NCI-H82 treated with DMSO at 0.1 percent for 48 hours (cell line): ENCODE results near the gene MEIG1.
A peak's percentile ranks its signal among the peaks of the same experiment; 100 is the strongest.
"Not testable (repeated sequence)": the region's sequence is repeated elsewhere in the genome, so short reads cannot be mapped to it uniquely, and the experiment has no call there.

Experiments used
- DNase-seq: peaks from one replicate; lab custom pipeline; 2025; ENCODE audit not compliant: unreplicated experiment; lab: John Stamatoyannopoulos, UW

Gene MEIG1

DNA sequence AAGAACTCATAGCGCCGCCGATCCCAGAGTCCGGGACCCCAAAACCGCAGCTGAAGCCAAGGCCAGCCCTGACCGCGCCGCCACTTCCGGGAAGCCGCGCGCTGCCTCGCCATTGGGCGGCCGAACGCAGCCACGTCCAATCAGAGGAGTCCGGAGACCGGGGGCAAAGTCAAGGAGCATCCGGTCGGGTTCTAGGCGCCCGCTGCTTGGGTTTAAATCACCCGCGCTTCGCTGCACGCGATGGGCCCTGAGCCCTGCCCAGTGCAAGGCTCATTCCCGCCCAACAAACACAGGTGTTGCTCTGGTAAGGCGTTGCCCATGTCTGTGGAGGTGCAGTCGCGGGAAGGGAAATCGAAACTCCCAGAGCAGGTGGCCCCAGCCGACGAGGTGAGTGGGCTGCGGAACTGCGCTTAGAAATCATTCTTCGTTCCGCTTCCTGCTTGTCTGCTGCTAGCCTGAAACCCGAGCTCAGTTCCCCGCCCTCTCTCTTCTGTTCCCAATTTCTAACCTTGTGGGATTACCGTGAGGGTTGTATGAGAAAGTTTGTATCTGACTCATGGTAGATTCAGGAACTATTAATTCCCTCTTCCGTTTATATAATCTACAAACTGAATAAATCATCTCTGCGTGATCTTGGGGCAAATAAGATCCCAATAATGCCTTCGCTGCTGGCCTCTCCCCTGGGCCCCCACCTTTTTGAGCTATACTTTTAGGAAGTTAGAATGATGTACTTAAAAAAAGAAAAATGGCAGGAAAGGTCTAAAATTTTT, 5.0 kb upstream of the MEIG1 start, which contains the start of gene DCLRE1C:
DCLRE1C (minus strand) TSS at position 96 of the 770 bp plus-strand sequence; CDS start at position 10, 86 bp downstream.
- peak; percentile 54 for DNase-seq

DNA sequence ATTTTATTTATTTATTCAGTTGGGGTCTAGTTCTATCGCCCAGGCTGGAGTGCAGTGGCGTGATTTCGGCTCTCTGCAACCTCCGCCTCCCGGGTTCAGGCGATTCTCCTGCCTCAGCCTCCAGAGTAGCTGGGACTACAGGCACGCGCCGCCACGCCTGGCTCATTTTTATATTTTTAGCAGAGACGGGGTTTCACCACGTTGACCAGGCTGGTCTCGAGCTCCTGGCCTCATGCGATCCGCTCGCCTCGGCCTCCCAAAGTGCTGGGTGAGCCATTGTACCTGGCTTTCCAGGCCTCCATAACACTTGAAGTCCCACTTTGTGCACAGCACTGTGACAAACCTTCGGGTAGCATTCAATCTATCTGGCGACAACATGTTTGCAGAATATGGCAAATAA, 4.3 kb upstream of the MEIG1 start:
- no peak for DNase-seq

- no peak for DNase-seq
Observed at GRCh38 chr10:14958872-14959220, 342 bp upstream of the MEIG1 start.

GRCh38 chr10:14967897-14968296, 8.7 kb downstream of the MEIG1 start:
- DNase-seq: no peak

DNA sequence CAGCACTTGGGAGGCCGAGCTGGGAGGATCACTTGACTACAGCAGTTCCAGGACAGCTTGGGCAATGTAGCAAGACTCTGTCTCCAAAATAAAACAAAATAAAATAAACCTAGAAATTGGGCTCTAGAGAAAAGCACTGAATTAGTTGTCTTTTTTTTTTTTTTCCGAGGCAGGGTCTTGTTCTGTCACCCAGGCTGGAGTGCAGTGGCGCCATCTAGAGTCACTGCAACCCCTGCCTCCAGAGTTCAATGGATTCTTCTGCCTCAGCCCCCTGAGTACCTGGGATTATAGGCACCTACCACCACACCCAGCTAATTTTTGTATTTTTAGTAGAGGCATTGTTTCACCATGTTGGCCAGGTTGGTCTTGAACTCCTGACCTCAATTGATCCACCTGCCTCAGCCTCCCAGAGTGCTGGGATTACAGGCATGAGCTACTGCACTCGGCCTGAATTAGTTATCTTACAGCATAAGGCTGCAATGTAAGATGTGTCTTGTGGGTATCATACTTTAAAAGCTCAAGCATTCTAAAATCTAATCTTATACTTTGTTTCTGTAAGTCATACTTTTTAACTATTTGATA, 12.8 kb downstream of the MEIG1 start:
- no peak for DNase-seq

DNA sequence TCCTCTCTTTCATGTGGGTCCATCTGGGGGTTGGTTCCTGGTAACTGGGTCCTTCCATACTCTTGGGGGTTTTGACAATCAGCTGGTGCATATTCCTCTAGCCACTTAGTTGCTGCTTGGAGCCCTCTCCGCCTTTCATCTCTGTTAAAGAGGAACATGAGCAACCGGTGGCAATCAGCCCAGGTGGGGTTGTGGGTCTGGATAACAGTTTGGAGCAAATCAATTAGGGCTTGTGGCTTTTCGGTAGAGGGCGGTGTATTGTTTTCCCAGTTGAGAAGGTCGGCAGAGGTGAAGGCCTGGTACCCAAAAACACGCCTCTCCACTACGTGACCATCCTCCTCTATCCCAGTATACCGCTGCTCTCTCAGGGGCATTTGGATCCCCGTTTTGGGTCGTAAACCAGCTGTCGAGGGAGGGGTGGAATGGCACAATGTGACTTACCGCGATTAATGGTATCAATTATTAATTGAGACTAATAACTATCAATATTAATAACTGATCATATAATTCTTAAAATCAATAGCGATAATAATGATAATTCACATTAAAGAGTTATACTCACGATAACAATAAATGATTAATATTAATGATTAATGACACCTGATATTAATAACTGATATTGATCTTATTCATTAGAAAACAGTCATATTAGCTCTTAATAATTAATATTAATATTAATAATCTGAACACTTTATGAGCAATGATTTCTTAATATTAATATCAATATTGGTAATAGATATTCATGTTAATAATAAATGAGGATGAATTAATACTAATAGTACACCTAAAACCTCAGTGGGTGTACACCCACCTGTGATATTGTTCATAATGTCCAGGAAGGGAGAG, 15.2 kb downstream of the MEIG1 start:
- not testable (repeated sequence) for DNase-seq

DNA sequence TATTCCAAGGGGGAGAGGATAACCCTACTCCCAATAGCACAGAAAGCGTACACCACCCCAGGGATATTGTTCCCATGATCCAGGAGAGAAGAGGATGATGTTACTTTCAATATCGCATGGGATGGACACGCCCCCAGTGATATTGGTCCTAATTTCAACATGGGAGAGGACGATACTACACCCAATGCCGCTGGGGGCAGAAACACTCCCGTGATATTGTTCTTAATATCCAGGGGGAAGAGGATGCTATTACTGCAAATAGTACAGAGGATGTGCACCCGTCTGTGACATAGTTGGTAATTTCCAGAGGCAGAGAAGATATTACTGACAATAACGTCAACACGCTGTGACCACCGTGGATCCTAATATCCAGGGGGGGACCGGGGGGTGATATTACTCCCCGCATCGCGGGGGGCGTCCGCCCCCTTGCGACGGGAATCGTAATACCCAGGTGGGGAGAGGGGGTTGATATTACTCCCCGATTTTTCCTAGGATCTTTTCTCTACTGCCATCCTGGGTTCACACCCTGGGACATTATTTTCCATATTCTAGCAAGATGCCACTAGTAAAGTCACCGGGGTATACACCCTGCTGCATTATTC, 16.6 kb downstream of the MEIG1 start:
- no peak for DNase-seq

GRCh38 chr10:14982744-14983143, 23.6 kb downstream of the MEIG1 start:
- DNase-seq: no peak

- DNase-seq: not testable (repeated sequence)
Observed at GRCh38 chr10:14989552-14989951, 30.4 kb downstream of the MEIG1 start.

DNA sequence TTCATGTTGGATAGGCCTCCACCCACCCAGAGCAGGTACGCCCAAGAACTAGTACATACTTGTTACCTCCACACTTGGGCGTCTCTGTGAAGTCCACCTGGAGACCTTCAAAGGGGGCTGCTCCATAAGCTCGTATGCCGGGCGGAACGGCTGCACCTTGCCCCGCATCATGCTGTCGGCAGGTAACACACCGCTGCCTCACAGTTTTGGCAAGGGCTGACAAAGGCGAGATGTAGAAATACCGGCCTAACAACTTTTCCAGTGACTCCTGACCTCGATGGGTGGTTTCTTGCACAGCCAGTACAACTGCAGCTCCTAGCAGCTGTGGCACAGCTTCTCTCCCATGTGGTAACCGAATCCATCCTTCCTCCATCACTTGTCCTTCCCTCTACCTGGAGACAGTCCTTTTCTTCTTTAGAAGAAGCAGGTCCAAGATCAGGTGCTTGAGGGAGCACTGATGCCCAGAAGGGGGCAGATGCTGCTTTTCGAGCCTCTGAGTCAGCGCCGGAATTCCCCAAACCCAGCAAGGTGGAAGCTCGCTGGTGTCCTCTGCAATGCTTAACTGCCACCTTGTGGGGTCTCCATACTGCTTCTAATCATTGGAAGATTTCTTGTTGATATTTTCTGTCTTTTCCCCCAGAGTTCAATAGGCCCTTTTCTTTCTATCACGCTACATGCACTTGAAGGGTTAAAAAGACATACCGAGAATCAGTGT, 32.0 kb downstream of the MEIG1 start:
- not testable (repeated sequence) for DNase-seq

GRCh38 chr10:14992336-14992735, 33.1 kb downstream of the MEIG1 start:
- not testable (repeated sequence) for DNase-seq

- not testable (repeated sequence) for DNase-seq
Observed at GRCh38 chr10:14993500-14994455, 34.6 kb downstream of the MEIG1 start.

DNA sequence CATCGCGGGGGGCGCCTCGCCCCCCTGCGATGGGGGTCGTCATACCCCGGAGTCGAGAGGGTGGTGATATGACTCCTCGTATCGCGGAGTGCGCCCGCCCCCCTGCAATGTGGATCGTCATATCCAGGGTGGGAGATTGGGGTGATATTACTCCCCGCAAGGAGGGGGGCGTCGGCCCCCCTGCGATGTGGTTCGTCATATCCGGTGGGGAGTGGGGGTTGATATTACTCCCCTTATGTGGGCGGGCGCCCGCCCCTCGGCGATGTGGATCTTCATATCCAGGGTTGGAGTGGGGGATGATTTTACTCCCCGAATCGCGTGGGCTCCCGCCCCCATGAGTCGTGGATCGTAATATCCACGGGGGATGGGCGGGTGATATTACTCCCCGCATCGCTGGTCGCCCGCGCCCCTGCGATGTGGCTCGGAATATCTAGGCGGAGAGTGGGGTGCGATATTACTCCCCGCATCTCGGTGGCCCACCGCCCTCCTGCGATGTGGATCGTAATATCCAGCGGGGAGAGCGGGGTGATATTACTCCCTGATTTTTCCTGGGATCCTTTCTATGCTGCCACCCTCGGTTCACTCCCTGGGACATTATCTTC, 36.9 kb downstream of the MEIG1 start:
- DNase-seq: no peak

DNA sequence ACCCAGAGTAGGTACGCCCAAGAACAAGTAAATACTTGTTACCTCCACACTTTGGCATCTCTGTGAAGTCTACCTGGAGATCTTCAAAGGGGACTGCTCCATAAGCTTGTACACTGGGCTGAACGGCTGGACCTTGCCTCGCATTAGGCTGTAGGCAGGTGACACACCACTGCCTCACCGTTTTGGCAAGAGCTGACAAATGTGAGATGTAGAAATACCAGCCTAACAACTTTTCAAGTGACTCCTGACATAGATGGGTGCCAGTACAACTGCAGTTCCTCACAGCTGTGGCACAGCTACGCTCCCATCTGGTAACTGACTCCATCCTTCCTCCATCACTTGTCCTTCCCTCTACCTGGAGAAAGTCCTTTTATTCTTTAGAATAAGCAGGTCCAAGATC, 54.3 kb downstream of the MEIG1 start:
- DNase-seq: not testable (repeated sequence)

DNA sequence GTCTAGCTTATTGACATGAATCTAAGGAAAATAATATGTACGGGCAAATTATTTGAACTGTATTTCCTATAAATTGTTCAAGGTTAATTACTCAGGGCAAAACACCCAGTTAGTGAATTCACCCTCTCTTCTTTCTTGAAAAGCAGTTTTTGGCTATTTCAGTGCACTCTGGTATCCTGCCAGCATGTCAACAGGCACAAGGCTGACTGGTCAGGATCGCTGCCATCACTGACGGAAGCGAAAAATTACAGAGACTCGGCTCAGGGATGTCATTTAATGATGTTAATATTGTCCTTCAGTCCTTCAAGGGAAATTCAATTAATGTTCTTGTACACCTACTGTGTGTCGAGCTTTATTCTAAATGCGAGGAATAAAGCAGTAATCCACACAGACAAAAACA, 56.3 kb downstream of the MEIG1 start:
- DNase-seq: no peak

GRCh38 chr10:15020966-15021365, 61.8 kb downstream of the MEIG1 start:
- DNase-seq: not testable (repeated sequence)
